ENCODE results near the gene CAMTA2. TPM values are rescaled to one million over a fixed set of nuclear protein-coding genes. Genes with fewer than 3 reads are reported as not detected.
A peak's percentile ranks its signal among the peaks of the same experiment; 100 is the strongest.

CAMTA2 gene
- total RNA-seq, 8 experiments from 2014 or later, result 6.2 to 36.9 (median 10.6) TPM

- in situ Hi-C loops (cut with MboI; ENCODE audit: low pct_unique_long_range_greater_than_20kb in 2 of 9, low sequenced_read_pairs in 9 of 9, unreplicated experiment in 9 of 9), result loop anchor here in 1 of 9 experiments (25.0 kb wide), 1 partner anchor 90 kb away; no protein-coding TSS in a partner anchor
- peaks cover 10 to 18% of the 10 kb centered on the region in 2 donors for H3K4me1 ChIP-seq (replicated peaks in 1 of 2)
- WGBS, 10 experiments, result 40 to 100% (median 89%) methylated on average over 1 to 5 of the region's 6 CpGs; no CpG with 5 or more reads in 1 of the 10 experiments
Measured at GRCh38 chr17:4971826-4972225, 15.6 kb downstream of the CAMTA2 start.

GRCh38 chr17:4970273-4970672, 17.2 kb downstream of the CAMTA2 start:
- Histone ChIP-seq H3K4me1 (replicated peaks in 1 of 2) (peaks cover 16 to 25% of the 10 kb centered on the region in 2 donors), H3K27ac (no peak overlapping the region), H3K4me3 (no peak overlapping the region)
- in situ Hi-C loops (cut with MboI; ENCODE audit: low pct_unique_long_range_greater_than_20kb in 2 of 9, low sequenced_read_pairs in 9 of 9, unreplicated experiment in 9 of 9), result loop anchor here in 1 of 9 experiments (25.0 kb wide), 1 partner anchor 92 kb away; no protein-coding TSS in a partner anchor
- WGBS, 10 experiments, result 80 to 100% (median 95%) methylated on average over 1 to 4 of the region's 8 CpGs; no CpG with 5 or more reads in 3 of the 10 experiments
- no peak for ATAC-seq (replicated peaks in 6 of 8)

More at GRCh38 chr17:4971826-4972225, 15.6 kb downstream of the CAMTA2 start:
- no peak overlapping the region for H3K4me3 ChIP-seq
- ATAC-seq (replicated peaks in 6 of 8), result no peak
- no peak overlapping the region for H3K27ac ChIP-seq

- Histone ChIP-seq H3K4me3 (peak overlapping the region; percentile 75 to 87 (median 82)), H3K27ac (peak overlapping the region; percentile 99), H3K4me1 (replicated peaks in 1 of 2) (peaks cover 16 to 25% of the 10 kb centered on the region in 2 donors)
- ATAC-seq (replicated peaks in 6 of 8), result no peak
- 50 to 92% (median 80%) methylated on average over 1 to 12 of the region's 16 CpGs; no CpG with 5 or more reads in 3 of the 10 experiments for WGBS, 10 experiments
- in situ Hi-C loops (cut with MboI; ENCODE audit: low pct_unique_long_range_greater_than_20kb in 2 of 9, low sequenced_read_pairs in 9 of 9, unreplicated experiment in 9 of 9), result loop anchor here in 1 of 9 experiments (25.0 kb wide), 1 partner anchor 93 kb away; no protein-coding TSS in a partner anchor
Measured at GRCh38 chr17:4969551-4970173, 17.8 kb downstream of the CAMTA2 start.

- 0 to 100% methylated on average over 1 of the region's 15 CpGs; no CpG with 5 or more reads in 8 of the 10 experiments for WGBS, 10 experiments
- Histone ChIP-seq H3K4me1 (replicated peaks in 1 of 2) (peaks cover 16 to 25% of the 10 kb centered on the region in 2 donors), H3K27ac (peak overlapping the region; percentile 99), H3K4me3 (peak overlapping the region; percentile 75 to 87 (median 82))
- in situ Hi-C loops (cut with MboI; ENCODE audit: low pct_unique_long_range_greater_than_20kb in 2 of 9, low sequenced_read_pairs in 9 of 9, unreplicated experiment in 9 of 9), result loop anchor here in 1 of 9 experiments (25.0 kb wide), 1 partner anchor 93 kb away; no protein-coding TSS in a partner anchor
- no peak for ATAC-seq (replicated peaks in 6 of 8)
Measured at GRCh38 chr17:4969047-4969550, 18.4 kb downstream of the CAMTA2 start.

- peaks cover 16 to 25% of the 10 kb centered on the region in 2 donors for H3K4me1 ChIP-seq (replicated peaks in 1 of 2)
- WGBS, 10 experiments, result 0 to 61% (median 20%) methylated on average over 1 to 13 of the region's 23 CpGs; no CpG with 5 or more reads in 5 of the 10 experiments
- in situ Hi-C loops (cut with MboI; ENCODE audit: low pct_unique_long_range_greater_than_20kb in 2 of 9, low sequenced_read_pairs in 9 of 9, unreplicated experiment in 9 of 9), result loop anchor here in 1 of 9 experiments (25.0 kb wide), 1 partner anchor 94 kb away; no protein-coding TSS in a partner anchor
- ATAC-seq (replicated peaks in 6 of 8), result peak in 1 of 8 experiments; percentile 0
- H3K4me3 ChIP-seq, result peak overlapping the region; percentile 75 to 87 (median 82)
- H3K27ac ChIP-seq, result peak overlapping the region; percentile 99
Measured at GRCh38 chr17:4968486-4969046, 18.9 kb downstream of the CAMTA2 start.

GRCh38 chr17:4967539-4968485, 19.7 kb downstream of the CAMTA2 start, which contains the start of gene SPAG7:
Gene SPAG7, minus strand, starts transcription at chr17:4967817. Its CDS starts 13 bp downstream, at chr17:4967804.
- peak; percentile 57 to 72 (median 63) for ATAC-seq (replicated peaks in 6 of 8)
- in situ Hi-C loops (cut with MboI; ENCODE audit: low pct_unique_long_range_greater_than_20kb in 2 of 9, low sequenced_read_pairs in 9 of 9, unreplicated experiment in 9 of 9), result loop anchor here in 1 of 9 experiments (25.0 kb wide), 1 partner anchor 94 kb away; no protein-coding TSS in a partner anchor
- Histone ChIP-seq H3K4me3 (peak within 1 kb of the TSS; percentile 75 to 87 (median 82)), H3K4me1 (replicated peaks in 1 of 2) (peaks cover 16 to 25% of the 10 kb centered on the region in 2 donors), H3K27ac (peak within 1 kb of the TSS; percentile 99)
- 0 to 4% (median 0%) methylated on average over 3 to 23 of the region's 66 CpGs; no CpG with 5 or more reads in 4 of the 10 experiments for WGBS, 10 experiments

GRCh38 chr17:4966844-4967538, 20.5 kb downstream of the CAMTA2 start:
- in situ Hi-C loops (cut with MboI; ENCODE audit: low pct_unique_long_range_greater_than_20kb in 2 of 9, low sequenced_read_pairs in 9 of 9, unreplicated experiment in 9 of 9), result loop anchor here in 1 of 9 experiments (25.0 kb wide), 1 partner anchor 95 kb away; no protein-coding TSS in a partner anchor
- 0 to 2% (median 0%) methylated on average over 1 to 12 of the region's 42 CpGs; no CpG with 5 or more reads in 2 of the 10 experiments for WGBS, 10 experiments
- H3K4me1 ChIP-seq (replicated peaks in 1 of 2), result peaks cover 16 to 25% of the 10 kb centered on the region in 2 donors
- peak overlapping the region; percentile 99 for H3K27ac ChIP-seq
- peak overlapping the region; percentile 75 to 87 (median 82) for H3K4me3 ChIP-seq
- peak; percentile 76 to 89 (median 87) for ATAC-seq (replicated peaks in 6 of 8)

GRCh38 chr17:4965311-4965986, 22.0 kb downstream of the CAMTA2 start:
- Histone ChIP-seq H3K4me1 (replicated peaks in 1 of 2) (peaks cover 16 to 25% of the 10 kb centered on the region in 2 donors), H3K4me3 (no peak overlapping the region), H3K27ac (no peak overlapping the region)
- in situ Hi-C loops (cut with MboI; ENCODE audit: low pct_unique_long_range_greater_than_20kb in 2 of 9, low sequenced_read_pairs in 9 of 9, unreplicated experiment in 9 of 9), result loop anchor here in 1 of 9 experiments (25.0 kb wide), 1 partner anchor 97 kb away; no protein-coding TSS in a partner anchor
- no peak for ATAC-seq (replicated peaks in 6 of 8)
- 79 to 100% (median 96%) methylated on average over 4 to 13 of the region's 15 CpGs; no CpG with 5 or more reads in 2 of the 10 experiments for WGBS, 10 experiments

GRCh38 chr17:4960279-4960922, 27.1 kb downstream of the CAMTA2 start:
- no peak overlapping the region for H3K27ac ChIP-seq
- ATAC-seq (replicated peaks in 6 of 8), result peak in 1 of 8 experiments; percentile 43
- WGBS, 10 experiments, result 83 to 100% (median 97%) methylated on average over 2 to 5 of the region's 9 CpGs; no CpG with 5 or more reads in 2 of the 10 experiments

GRCh38 chr17:4959261-4959965, 28.1 kb downstream of the CAMTA2 start:
- WGBS, 10 experiments, result 60 to 100% (median 84%) methylated on average over 1 to 6 of the region's 18 CpGs; no CpG with 5 or more reads in 5 of the 10 experiments
- in situ Hi-C loops (cut with MboI; ENCODE audit: low pct_unique_long_range_greater_than_20kb in 2 of 9, low sequenced_read_pairs in 9 of 9, unreplicated experiment in 9 of 9), result loop anchor here in 1 of 9 experiments (25.0 kb wide), 1 partner anchor 103 kb away; no protein-coding TSS in a partner anchor
- H3K4me3 ChIP-seq, result no peak overlapping the region
- no peaks in the 10 kb centered on the region for H3K4me1 ChIP-seq (replicated peaks in 1 of 2)
- H3K27ac ChIP-seq, result no peak overlapping the region
- peak in 4 of 8 experiments; percentile 9 to 23 (median 18) for ATAC-seq (replicated peaks in 6 of 8)

More at GRCh38 chr17:4960279-4960922, 27.1 kb downstream of the CAMTA2 start:
- in situ Hi-C loops (cut with MboI; ENCODE audit: low pct_unique_long_range_greater_than_20kb in 2 of 9, low sequenced_read_pairs in 9 of 9, unreplicated experiment in 9 of 9), result loop anchor here in 1 of 9 experiments (25.0 kb wide), 1 partner anchor 102 kb away; no protein-coding TSS in a partner anchor
- H3K4me1 ChIP-seq (replicated peaks in 1 of 2), result no peaks in the 10 kb centered on the region
- H3K4me3 ChIP-seq, result no peak overlapping the region
